HG03571 (cell line): ENCODE results near the gene TMEM151B.

Experiments used
- ATAC-seq: cut with Tn5 transposase; IDR thresholded peaks from one replicate; pipeline ENCODE4 v1.9.1; 2021; ENCODE audit not compliant: unreplicated experiment

The TMEM151B gene

GRCh38 chr6:44232676-44233566 is 37.3 kb upstream of the TMEM151B start:
- ATAC-seq = no peak

GRCh38 chr6:44233567-44234100 is 36.6 kb upstream of the TMEM151B start:
- ATAC-seq = no peak

GRCh38 chr6:44234101-44235025 is 35.9 kb upstream of the TMEM151B start:
- no peak for ATAC-seq

GRCh38 chr6:44235269-44235668 is 35.0 kb upstream of the TMEM151B start:
- ATAC-seq = no peak

GRCh38 chr6:44235891-44236516 is 34.2 kb upstream of the TMEM151B start:
- no peak for ATAC-seq

GRCh38 chr6:44237021-44237812 is 33.0 kb upstream of the TMEM151B start:
- ATAC-seq = peak; percentile 47

- peak; percentile 88 for ATAC-seq
Observed at GRCh38 chr6:44237813-44238433, 32.3 kb upstream of the TMEM151B start.

- no peak for ATAC-seq
Observed at GRCh38 chr6:44238687-44239350, 31.4 kb upstream of the TMEM151B start.

- ATAC-seq = no peak
Observed at GRCh38 chr6:44243345-44243744, 26.9 kb upstream of the TMEM151B start.

GRCh38 chr6:44245391-44245911 is 24.8 kb upstream of the TMEM151B start:
- no peak for ATAC-seq

GRCh38 chr6:44245912-44246662 is 24.2 kb upstream of the TMEM151B start:
- ATAC-seq = peak; percentile 42

- ATAC-seq = peak; percentile 64
Observed at GRCh38 chr6:44246663-44247337, 23.4 kb upstream of the TMEM151B start, which contains the start of gene HSP90AB1. HSP90AB1 (plus strand) TSS chr6:44247101; CDS start chr6:44248630, 1,529 bp downstream.

GRCh38 chr6:44247338-44248302 is 22.6 kb upstream of the TMEM151B start:
- peak; percentile 27 for ATAC-seq

- ATAC-seq = no peak
Observed at GRCh38 chr6:44248579-44248978, 21.7 kb upstream of the TMEM151B start.

GRCh38 chr6:44249082-44249748 is 21.0 kb upstream of the TMEM151B start:
- ATAC-seq = no peak
